HG03025 (cell line): ENCODE data around the gene PRKCE.

ENCODE experiments used
- ATAC-seq: cut with Tn5 transposase; IDR thresholded peaks from one replicate; pipeline ENCODE4 v1.9.1; 2021; ENCODE audit warnings: mild to moderate bottlenecking, moderate library complexity; ENCODE audit not compliant: unreplicated experiment, low FRiP score

PRKCE gene

DNA sequence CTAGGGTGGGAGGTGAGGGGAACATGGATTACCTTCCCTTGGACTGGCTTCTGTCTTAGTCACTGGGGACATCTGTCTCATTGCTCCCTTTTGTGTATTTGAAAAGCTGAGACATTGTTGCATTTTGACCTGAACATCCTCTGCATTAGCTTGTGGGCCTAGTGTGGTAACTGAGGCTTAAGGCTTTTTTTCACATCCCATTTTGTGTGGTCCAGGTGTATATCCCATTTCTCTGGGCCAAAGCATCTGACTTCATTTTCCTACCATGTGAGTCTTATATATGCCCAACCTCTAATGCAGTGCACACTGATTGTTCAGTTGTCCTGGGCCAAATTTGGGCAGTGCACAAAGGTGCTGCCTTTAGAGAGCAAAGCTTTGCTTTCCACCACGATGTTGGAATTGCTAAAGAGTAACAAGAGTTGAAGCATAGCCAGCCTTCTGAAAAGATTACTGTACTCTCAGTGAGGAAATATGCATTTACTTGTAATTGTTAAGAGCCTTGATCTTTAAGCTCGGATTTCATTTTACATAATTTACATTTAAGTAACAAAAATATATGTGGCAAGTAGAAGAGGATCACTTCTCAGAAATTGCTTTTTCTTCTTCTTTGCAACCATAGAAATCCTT lies 13.3 kb downstream of the PRKCE start:
- no peak for ATAC-seq

DNA sequence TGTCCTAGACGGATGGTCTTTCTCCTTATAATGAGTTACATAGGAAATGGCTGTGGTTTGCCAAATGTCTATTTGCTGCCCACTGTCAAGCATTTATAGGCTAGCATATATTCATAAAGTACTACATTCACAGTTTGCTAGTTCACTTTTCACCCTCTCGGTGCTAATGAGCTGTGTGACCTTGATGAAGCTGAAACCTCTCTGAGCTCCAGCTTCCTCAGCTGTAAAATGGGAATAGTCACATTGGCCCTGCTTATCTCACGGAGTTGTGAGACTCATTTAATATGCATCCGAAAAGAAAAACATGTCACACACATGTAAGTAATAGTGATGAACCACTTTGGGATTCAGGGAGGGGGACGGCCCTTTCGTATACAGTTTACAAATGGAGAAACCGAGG lies 17.0 kb downstream of the PRKCE start:
- no peak for ATAC-seq

GRCh38 chr2:45669032-45669486 lies 17.6 kb downstream of the PRKCE start:
- ATAC-seq, result no peak

GRCh38 chr2:45670646-45671045 lies 19.2 kb downstream of the PRKCE start:
- ATAC-seq, result no peak

GRCh38 chr2:45672138-45672537 lies 20.7 kb downstream of the PRKCE start:
- no peak for ATAC-seq

DNA sequence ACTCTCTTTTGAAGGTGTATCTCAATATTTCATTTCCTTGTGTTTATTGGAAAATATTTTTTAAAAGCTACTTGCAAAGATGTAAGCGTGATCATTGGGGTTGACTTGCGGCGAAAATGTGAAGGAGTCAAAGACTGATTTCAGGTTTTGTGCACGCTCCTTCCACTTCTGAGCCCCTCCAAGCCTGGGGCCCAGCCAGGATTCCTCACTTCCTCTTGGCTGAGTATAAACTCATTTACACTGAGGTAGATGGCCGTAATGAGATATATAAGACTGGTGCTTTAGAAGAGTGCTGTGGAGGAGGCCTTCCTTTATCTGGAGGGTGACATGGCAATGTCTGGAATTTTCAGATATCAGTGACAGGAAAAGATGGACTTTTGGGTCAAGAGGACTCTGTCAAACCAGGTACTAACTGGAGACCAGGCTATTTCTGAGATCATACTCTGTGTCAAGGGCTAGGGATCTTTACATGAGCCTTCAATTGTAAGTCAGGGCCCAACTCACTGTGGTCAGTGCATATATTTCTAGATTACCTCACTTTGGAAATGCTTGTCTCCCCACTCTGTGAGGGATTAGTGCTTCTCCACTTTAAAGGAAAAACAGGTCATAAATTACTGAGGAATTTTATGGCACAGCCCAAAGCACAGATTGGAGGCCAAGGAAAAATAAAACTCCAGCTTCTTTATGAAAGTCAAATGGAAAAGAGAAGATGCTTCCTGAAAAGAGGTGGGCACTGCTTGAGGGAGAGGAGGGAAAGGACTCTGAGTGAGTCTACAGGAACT lies 22.8 kb downstream of the PRKCE start:
- no peak for ATAC-seq

DNA sequence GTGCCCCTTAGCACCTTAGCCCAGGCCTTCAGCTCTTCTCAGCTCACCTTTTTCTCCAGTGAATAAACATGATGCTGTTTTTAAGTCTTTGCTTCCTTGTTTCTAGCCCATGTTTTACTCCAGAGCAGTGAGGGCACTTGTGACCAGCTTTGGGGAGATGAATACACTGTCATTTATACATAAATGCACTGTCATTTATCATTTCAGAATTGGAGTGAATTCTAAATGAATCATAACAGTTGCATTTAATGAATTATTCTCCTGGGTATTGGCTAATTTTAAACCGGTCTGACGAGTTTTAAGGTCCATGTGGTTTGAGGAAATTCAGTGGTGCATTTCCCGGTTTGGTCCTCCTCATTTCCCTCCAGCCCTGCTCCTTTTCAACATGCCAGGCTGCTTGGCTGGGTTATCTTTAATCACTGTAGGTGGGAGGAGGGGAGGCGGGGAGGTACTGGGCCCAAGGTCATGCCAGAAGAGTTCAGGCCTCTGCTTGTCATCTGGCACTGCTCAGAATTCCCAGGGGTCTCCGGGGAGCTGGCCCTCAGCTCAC lies 23.9 kb downstream of the PRKCE start:
- no peak for ATAC-seq

DNA sequence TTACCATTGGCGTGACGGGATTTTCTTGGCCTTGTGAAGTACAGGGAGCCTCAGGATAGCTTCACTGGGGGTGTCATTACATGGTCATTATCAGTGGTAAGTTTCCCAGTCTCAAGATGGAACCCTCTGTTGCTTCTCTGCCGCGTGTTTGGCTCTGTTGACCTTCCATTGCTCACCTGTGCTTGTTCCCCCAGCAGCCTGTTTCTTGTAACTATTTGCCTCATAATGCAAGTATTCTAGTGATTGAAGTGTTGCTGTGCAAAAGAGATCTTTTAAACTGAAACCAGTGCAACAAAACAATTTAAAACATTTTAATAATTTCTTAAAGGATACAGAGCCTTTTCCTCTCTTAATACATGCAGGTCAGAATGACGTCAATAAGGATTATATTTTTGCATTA lies 24.6 kb downstream of the PRKCE start:
- no peak for ATAC-seq

DNA sequence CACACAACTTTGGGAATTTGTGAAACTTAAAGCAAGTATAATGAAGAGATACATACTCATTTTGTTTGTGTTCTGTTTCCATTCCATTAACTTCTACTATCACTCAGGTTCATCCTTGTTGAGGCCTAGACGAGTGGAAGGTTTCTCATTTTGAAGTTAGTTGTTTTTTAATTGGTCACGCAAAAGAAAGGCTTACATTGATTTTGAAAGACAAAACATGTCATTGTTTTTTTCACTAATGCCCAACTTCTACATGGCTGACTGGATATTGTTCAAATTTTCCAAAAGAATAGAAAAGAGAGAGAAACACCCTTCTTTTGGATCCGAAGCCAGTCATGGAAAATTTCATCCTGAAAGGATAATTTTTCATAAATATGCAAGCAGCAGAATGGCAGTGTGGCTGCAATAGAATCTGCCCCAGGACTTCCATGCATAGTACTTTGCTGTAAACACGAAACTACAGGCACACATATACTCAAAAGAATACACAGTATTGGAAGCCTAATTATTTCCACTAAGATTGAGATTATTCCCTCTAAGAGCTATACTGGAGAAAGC lies 27.4 kb downstream of the PRKCE start:
- no peak for ATAC-seq

- no peak for ATAC-seq
Measured at GRCh38 chr2:45680351-45680967, 29.0 kb downstream of the PRKCE start.

GRCh38 chr2:45681675-45682074 lies 30.2 kb downstream of the PRKCE start:
- ATAC-seq, result no peak

- ATAC-seq, result no peak
Measured at GRCh38 chr2:45683292-45683691, 31.8 kb downstream of the PRKCE start.

DNA sequence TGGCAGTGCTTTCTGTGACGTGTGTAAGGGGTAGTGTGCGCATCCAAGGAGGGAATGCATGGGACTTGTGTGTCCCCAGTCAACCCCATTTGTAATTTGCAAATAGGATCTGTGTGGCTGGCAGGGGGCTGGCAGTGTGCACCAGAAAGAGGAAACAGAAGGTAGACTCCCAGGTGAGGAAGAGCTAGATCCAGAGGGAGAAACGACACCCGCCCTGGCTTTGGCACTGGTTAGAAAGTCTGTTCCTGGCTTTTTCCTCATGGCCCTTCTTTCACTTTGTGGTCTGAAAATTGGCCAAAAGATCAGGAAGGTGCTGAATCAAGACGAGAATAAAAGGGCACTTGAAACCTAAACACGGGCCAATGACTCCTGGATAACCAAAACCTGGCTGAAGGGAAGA lies 33.3 kb downstream of the PRKCE start:
- no peak for ATAC-seq

DNA sequence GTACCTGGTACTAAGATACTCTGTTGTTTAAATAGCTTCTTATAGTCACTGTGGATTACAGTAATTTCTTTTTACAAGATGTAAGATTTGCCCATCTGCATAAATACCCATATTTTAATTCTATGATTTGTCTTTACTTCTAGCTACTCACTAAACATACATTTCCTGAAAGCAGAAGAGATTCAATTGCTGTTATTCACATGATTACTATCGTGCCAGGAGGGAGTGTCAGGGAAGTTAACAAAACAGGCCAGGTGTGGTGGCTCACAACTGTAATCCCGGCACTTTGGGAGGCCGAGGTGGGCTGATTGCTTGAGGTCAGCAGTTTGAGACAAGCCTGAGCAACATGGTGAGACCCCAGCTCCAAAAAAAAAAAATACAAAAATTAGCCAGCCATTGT lies 33.8 kb downstream of the PRKCE start:
- no peak for ATAC-seq

DNA sequence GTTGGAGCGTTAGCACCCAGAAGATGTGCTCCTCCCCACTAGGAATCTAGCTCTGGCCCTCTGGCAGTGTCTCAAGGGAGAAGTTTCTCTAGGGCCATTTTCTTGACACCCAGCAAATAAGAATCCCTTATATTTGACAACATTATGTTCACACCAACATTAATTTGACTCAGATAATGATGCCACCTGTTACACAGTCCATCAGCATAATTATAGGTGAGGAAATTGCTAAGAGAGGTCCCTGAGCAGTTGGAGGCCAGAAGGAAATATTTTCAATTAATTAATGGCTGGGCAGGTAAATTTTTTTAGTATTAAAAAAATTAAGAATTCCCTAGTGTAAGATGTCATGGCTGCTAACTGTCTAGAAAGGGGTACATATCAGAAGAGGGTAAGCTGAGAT lies 36.5 kb downstream of the PRKCE start:
- ATAC-seq, result no peak

GRCh38 chr2:45688479-45689298 lies 37.2 kb downstream of the PRKCE start:
- no peak for ATAC-seq

DNA sequence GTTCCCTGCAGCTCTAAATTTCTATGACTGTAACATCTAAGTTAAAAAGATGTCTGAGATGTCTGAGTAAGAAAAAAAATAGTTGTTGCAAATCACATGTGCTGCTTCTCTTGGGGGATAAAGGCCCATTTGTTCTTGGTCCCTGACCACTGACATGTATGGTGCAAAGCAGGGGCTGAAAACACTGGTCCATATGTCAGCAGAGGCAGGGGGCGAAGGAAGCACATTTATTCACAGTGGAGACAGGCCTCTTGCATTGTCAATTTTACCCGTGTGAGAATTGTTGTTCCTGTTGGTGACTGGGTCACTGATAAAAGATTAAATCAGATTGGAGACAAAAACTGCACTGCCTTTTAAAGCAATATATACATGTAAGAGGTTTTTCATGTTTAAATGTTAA lies 38.8 kb downstream of the PRKCE start:
- no peak for ATAC-seq

DNA sequence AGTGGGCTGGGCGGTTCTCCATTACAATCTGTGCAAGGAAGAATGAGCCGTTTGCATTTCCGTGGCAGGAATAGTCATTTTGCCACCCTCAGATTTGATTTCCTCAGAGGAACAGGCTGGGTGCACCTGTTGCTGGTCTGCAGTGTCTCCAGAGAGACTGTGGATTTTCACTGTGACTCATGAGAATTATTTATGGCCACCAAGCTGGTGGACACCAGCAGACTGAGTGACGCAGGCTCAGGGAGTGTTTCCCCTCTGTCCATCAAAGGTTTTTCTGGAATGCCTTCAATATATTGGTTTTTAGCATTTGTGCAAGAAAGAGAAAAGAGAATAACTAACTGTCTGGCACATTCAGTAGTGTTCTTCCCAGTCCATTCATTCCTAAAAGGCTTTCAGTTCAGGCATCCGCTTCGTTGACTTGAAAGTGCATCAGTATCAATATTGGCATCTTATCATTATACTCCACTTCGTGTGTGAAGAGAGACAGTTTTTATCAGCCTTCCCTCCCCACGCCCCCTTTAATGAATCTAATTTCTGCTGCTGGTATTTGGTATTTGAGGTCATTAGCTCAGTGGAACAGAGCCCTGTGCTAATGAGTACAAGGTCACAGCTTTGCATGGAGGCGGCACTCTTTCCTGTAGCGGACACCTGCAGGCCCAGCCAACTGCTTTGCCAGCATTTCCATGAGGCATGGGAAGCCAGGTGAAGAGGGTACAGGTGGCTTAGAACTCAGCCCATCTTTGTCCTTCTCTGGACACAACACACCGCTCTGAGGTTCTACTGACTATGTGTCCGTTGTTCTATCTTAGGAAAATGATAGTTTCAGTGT lies 39.9 kb downstream of the PRKCE start:
- ATAC-seq, result no peak

- no peak for ATAC-seq
Measured at GRCh38 chr2:45692566-45692965, 41.1 kb downstream of the PRKCE start.
